ENCODE measurements around the gene TRIM2. TPM values are rescaled to one million over a fixed set of nuclear protein-coding genes. Genes with fewer than 3 reads are reported as not detected.
"Not testable (repeated sequence)": the region's sequence is repeated elsewhere in the genome, so short reads cannot be mapped to it uniquely, and the experiment has no call there.

Gene TRIM2
- polyA plus RNA-seq, 1 experiment, result 31.3 TPM

GRCh38 chr4:153159728-153160221, 44.5 kb upstream of the TRIM2 start:
- DNase-seq (ENCODE audit: low read depth, low spot score), result no peak
- peaks cover 14% of the 10 kb centered on the region for H3K27me3 ChIP-seq (ENCODE audit: control insufficient read depth, insufficient read depth, low read length)
- TF ChIP-seq CTCF (IDR thresholded peaks at IDR 0.05; ENCODE audit: low read depth, low read length), result no peak
- ChIA-PET POLR2A (no interaction called here), CTCF (interaction anchor here (0.6 to 4.4 kb wide), 6 partner anchors 17 to 484 kb away, joined by 3 to 16 read pairs (median 3); partner anchors contain the start of gene MND1)
- H3K27ac ChIP-seq (ENCODE audit: low read depth, low read length), result no peak overlapping the region
- no peak overlapping the region for H3K4me3 ChIP-seq (ENCODE audit: low read depth, low read length)
- no peaks in the 10 kb centered on the region for H3K9me3 ChIP-seq (ENCODE audit: control insufficient read depth, insufficient read depth, low read length)

GRCh38 chr4:153160821-153161220, 43.4 kb upstream of the TRIM2 start:
- ChIA-PET CTCF (interaction anchor here (1.7 to 4.4 kb wide), 2 partner anchors 18 to 483 kb away, joined by 5 to 16 read pairs; no protein-coding TSS in a partner anchor), POLR2A (no interaction called here)
- Histone ChIP-seq H3K9me3 (ENCODE audit: control insufficient read depth, insufficient read depth, low read length) (no peaks in the 10 kb centered on the region), H3K27ac (ENCODE audit: low read depth, low read length) (no peak overlapping the region), H3K27me3 (ENCODE audit: control insufficient read depth, insufficient read depth, low read length) (peaks cover 13% of the 10 kb centered on the region), H3K4me3 (ENCODE audit: low read depth, low read length) (no peak overlapping the region)
- TF ChIP-seq CTCF (IDR thresholded peaks at IDR 0.05; ENCODE audit: low read depth, low read length), result no peak
- no peak for DNase-seq (ENCODE audit: low read depth, low spot score)

GRCh38 chr4:153161226-153161963, 42.8 kb upstream of the TRIM2 start:
- no peak overlapping the region for H3K4me3 ChIP-seq (ENCODE audit: low read depth, low read length)
- H3K9me3 ChIP-seq (ENCODE audit: control insufficient read depth, insufficient read depth, low read length), result no peaks in the 10 kb centered on the region
- TF ChIP-seq CTCF (IDR thresholded peaks at IDR 0.05; ENCODE audit: low read depth, low read length), result no peak
- no peak overlapping the region for H3K27ac ChIP-seq (ENCODE audit: low read depth, low read length)
- DNase-seq (ENCODE audit: low read depth, low spot score), result no peak
- ChIA-PET POLR2A (no interaction called here), CTCF (interaction anchor here (1.0 to 4.4 kb wide), 2 partner anchors 18 to 157 kb away, joined by 3 to 16 read pairs; no protein-coding TSS in a partner anchor)
- peaks cover 8% of the 10 kb centered on the region for H3K27me3 ChIP-seq (ENCODE audit: control insufficient read depth, insufficient read depth, low read length)

- H3K4me3 ChIP-seq (ENCODE audit: low read depth, low read length); H3K27me3 ChIP-seq (ENCODE audit: control insufficient read depth, insufficient read depth, low read length); POLR2A ChIA-PET; H3K27ac ChIP-seq (ENCODE audit: low read depth, low read length); H3K9me3 ChIP-seq (ENCODE audit: control insufficient read depth, insufficient read depth, low read length); CTCF ChIA-PET; DNase-seq (ENCODE audit: low read depth, low spot score): not testable (repeated sequence)
These were observed 39.0 kb upstream of the TRIM2 start for GRCh38 chr4:153165236-153165635.

- Histone ChIP-seq H3K27ac (ENCODE audit: low read depth, low read length) (no peak overlapping the region), H3K4me3 (ENCODE audit: low read depth, low read length) (no peak overlapping the region), H3K27me3 (ENCODE audit: control insufficient read depth, insufficient read depth, low read length) (peaks cover 6% of the 10 kb centered on the region), H3K9me3 (ENCODE audit: control insufficient read depth, insufficient read depth, low read length) (no peaks in the 10 kb centered on the region)
- ChIA-PET POLR2A (no interaction called here), CTCF (interaction anchor here (1.0 kb wide), 1 partner anchor 24 kb away, joined by 4 read pairs; no protein-coding TSS in a partner anchor)
- TF ChIP-seq CTCF (IDR thresholded peaks at IDR 0.05; ENCODE audit: low read depth, low read length), result no peak
- DNase-seq (ENCODE audit: low read depth, low spot score), result no peak
These were observed 37.3 kb upstream of the TRIM2 start for GRCh38 chr4:153166716-153167501.

Measured in AG04450 (cell line).